Activated CD8-positive, alpha-beta T cell treated with anti-CD3 and anti-CD28 coated beads, Interleukin-2, amount 10 ng/mL, durations not matched to agents 7 days and 5 days (primary cell): Measurements from ENCODE around the gene GCH1. TPM values are rescaled to one million over a fixed set of nuclear protein-coding genes. Genes with fewer than 3 reads are reported as not detected.
"Not testable (repeated sequence)": the region's sequence is repeated elsewhere in the genome, so short reads cannot be mapped to it uniquely, and the experiment has no call there.

Experiments used
- ATAC-seq: fragments of 150-1000 bp; cut with Tn5 transposase; one replicate; pipeline ENCODE4 v1.10.0; 2021; ENCODE audit warnings: moderate library complexity
- CTCF ChIA-PET: fragments of 350-600 bp; sonication (Branson Sonifier 250); formaldehyde crosslinking; loops from one replicate; lab custom pipeline; 2021; ENCODE audit warnings: antibody characterized with exemption; lab: Charles Lee
- POLR2A ChIA-PET: fragments of 350-600 bp; sonication (Branson Sonifier 250); formaldehyde crosslinking; loops from one replicate; lab custom pipeline; 2021; ENCODE audit warnings: antibody characterized with exemption; lab: Charles Lee
- DNase-seq: peaks from one replicate; pipeline ENCODE4 v3.0.0-alpha.2; 2020
- H3K27ac Mint-ChIP-seq: one replicate; pipeline ENCODE4 v1.8.0; 2021; ENCODE audit warnings: mild to moderate bottlenecking, mixed read lengths
- H3K27me3 Mint-ChIP-seq: one replicate; pipeline ENCODE4 v1.8.0; 2021; ENCODE audit warnings: low read depth, mixed read lengths
- H3K36me3 Mint-ChIP-seq: one replicate; pipeline ENCODE4 v1.8.0; 2021; ENCODE audit warnings: low read depth, mixed read lengths
- H3K4me1 Mint-ChIP-seq: one replicate; pipeline ENCODE4 v1.8.0; 2021; ENCODE audit warnings: low read depth, mixed read lengths
- H3K4me3 Mint-ChIP-seq: one replicate; pipeline ENCODE4 v1.8.0; 2021; ENCODE audit warnings: mild to moderate bottlenecking, mixed read lengths
- H3K9me3 Mint-ChIP-seq: one replicate; pipeline ENCODE4 v1.8.0; 2022; ENCODE audit warnings: mixed read lengths; ENCODE audit not compliant: insufficient read depth
- total RNA-seq, 2 experiments: library from RNA; stranded (reverse); gene quantifications; one replicate each; pipeline ENCODE4 v1.2.3, GENCODE V29; 2021

The GCH1 gene
- total RNA-seq, 2 experiments from 2014 or later = 51.4 to 52.3 TPM

- ATAC-seq (no peak), DNase-seq (no peak)
- Mint-ChIP-seq H3K4me1 (peaks cover 8% of the 10 kb centered on the region), H3K27me3 (no peaks in the 10 kb centered on the region), H3K9me3 (no peaks in the 10 kb centered on the region), H3K4me3 (no peak overlapping the region), H3K27ac (no peak overlapping the region), H3K36me3 (peaks cover 2% of the 10 kb centered on the region)
- CTCF ChIA-PET = no interaction called here
- POLR2A ChIA-PET = no interaction called here
These were observed 26.9 kb upstream of the GCH1 start for GRCh38 chr14:54929556-54929955.

- CTCF ChIA-PET = no interaction called here
- POLR2A ChIA-PET = no interaction called here
- H3K27ac Mint-ChIP-seq = no peak overlapping the region
- DNase-seq (no peak), ATAC-seq (no peak)
- no peaks in the 10 kb centered on the region for H3K9me3 Mint-ChIP-seq
- no peaks in the 10 kb centered on the region for H3K27me3 Mint-ChIP-seq
- H3K4me3 Mint-ChIP-seq = no peak overlapping the region
- H3K36me3 Mint-ChIP-seq = peaks cover 2% of the 10 kb centered on the region
- H3K4me1 Mint-ChIP-seq = peaks cover 5% of the 10 kb centered on the region
These were observed 25.6 kb upstream of the GCH1 start for GRCh38 chr14:54928216-54928615.

- ChIA-PET CTCF (no interaction called here), POLR2A (no interaction called here)
- Mint-ChIP-seq H3K27me3 (no peaks in the 10 kb centered on the region), H3K4me1 (peaks cover 5% of the 10 kb centered on the region), H3K27ac (no peak overlapping the region), H3K9me3 (no peaks in the 10 kb centered on the region), H3K36me3 (peaks cover 2% of the 10 kb centered on the region), H3K4me3 (no peak overlapping the region)
- DNase-seq (no peak), ATAC-seq (no peak)
These were observed 24.9 kb upstream of the GCH1 start for GRCh38 chr14:54927551-54927950.

DNA sequence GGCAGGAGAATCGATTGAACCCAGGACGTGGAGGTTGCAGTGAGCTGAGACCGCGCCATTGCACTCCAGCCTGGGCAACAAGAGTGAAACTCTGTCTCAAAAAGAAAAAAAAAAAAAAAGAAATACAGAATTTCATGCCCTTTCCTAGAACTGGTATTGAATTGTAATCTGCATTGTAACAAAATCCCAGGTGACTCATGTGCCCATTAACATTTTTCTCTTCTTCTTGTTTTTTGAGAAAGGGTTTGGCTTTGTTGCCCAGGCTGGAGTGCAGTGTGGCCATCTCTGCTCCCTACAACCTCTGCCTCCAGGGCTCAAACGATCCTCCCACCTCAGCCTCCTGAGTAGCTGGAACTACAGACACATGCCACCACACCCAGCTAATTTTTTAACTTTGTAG lies 23.9 kb upstream of the GCH1 start:
- H3K36me3 Mint-ChIP-seq, H3K4me3 Mint-ChIP-seq, CTCF ChIA-PET, H3K4me1 Mint-ChIP-seq, DNase-seq, H3K27ac Mint-ChIP-seq, ATAC-seq, H3K27me3 Mint-ChIP-seq, H3K9me3 Mint-ChIP-seq, POLR2A ChIA-PET: not testable (repeated sequence)

DNA sequence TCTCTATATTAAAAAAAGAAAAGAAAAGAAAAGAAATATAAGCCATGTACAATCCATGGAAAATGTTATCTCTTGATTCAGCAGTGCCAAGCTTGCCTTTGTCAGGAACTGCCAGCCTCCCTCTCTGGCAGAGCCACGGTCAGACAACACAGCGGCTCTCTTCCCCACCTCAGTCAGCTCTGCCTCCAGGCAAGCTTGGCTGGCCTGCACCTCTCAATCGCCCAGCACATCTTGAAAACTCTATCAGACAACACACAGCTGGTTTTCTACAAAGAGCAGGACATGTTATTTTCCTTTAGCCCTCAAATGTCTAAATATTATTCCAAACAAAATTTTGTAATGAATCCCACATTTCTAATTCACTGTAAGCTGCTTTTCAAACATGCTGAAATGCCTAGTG lies 20.0 kb upstream of the GCH1 start:
- Mint-ChIP-seq H3K36me3 (peaks cover 2% of the 10 kb centered on the region), H3K27me3 (no peaks in the 10 kb centered on the region), H3K9me3 (no peaks in the 10 kb centered on the region), H3K4me1 (peaks cover 4% of the 10 kb centered on the region), H3K27ac (no peak overlapping the region), H3K4me3 (no peak overlapping the region)
- DNase-seq (no peak), ATAC-seq (no peak)
- ChIA-PET POLR2A (interaction anchor here (0.7 kb wide), 1 partner anchor 41 kb away, joined by 3 read pairs; no protein-coding TSS in a partner anchor), CTCF (no interaction called here)

GRCh38 chr14:54920052-54920451 lies 17.4 kb upstream of the GCH1 start:
- ATAC-seq = no peak
- DNase-seq = no peak
- Mint-ChIP-seq H3K9me3 (no peaks in the 10 kb centered on the region), H3K36me3 (no peaks in the 10 kb centered on the region), H3K4me1 (peaks cover 4% of the 10 kb centered on the region), H3K27me3 (peaks cover 4% of the 10 kb centered on the region), H3K27ac (no peak overlapping the region), H3K4me3 (no peak overlapping the region)
- ChIA-PET CTCF (interaction anchor here (1.1 kb wide), 1 partner anchor 17 kb away, joined by 3 read pairs; the partner anchor contains the start of gene GCH1), POLR2A (no interaction called here)

DNA sequence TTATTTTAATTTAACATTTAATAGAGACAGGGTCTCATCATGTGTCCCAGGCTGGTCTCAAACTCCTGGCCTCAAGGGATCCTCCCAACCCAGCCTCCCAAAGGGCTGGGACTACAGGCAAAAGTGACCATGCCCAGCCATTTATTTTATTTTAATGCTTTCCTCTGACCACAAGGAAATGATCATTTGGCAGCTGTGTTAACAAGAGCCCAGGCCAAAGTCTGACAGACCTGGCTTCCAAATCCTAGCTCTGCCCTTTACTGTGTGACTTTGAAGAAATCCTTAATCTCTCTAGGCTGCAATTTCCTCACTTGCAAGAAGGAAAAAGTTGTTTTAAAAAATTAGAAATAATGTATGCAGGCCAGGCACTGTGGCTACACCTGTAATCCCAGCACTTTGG lies 16.7 kb upstream of the GCH1 start:
- Mint-ChIP-seq H3K36me3 (no peaks in the 10 kb centered on the region), H3K27ac (no peak overlapping the region), H3K27me3 (peaks cover 4% of the 10 kb centered on the region), H3K4me1 (peaks cover 4% of the 10 kb centered on the region), H3K4me3 (no peak overlapping the region), H3K9me3 (no peaks in the 10 kb centered on the region)
- DNase-seq = no peak
- ChIA-PET CTCF (interaction anchor here (1.1 kb wide), 1 partner anchor 16 kb away, joined by 3 read pairs; the partner anchor contains the start of gene GCH1), POLR2A (no interaction called here)
- no peak for ATAC-seq

- Mint-ChIP-seq H3K36me3 (no peaks in the 10 kb centered on the region), H3K4me1 (peaks cover 4% of the 10 kb centered on the region), H3K4me3 (no peak overlapping the region), H3K9me3 (no peaks in the 10 kb centered on the region), H3K27me3 (peaks cover 4% of the 10 kb centered on the region), H3K27ac (no peak overlapping the region)
- DNase-seq = no peak
- CTCF ChIA-PET = no interaction called here
- no peak for ATAC-seq
- POLR2A ChIA-PET = no interaction called here
These were observed 15.8 kb upstream of the GCH1 start for GRCh38 chr14:54918427-54918826.

DNA sequence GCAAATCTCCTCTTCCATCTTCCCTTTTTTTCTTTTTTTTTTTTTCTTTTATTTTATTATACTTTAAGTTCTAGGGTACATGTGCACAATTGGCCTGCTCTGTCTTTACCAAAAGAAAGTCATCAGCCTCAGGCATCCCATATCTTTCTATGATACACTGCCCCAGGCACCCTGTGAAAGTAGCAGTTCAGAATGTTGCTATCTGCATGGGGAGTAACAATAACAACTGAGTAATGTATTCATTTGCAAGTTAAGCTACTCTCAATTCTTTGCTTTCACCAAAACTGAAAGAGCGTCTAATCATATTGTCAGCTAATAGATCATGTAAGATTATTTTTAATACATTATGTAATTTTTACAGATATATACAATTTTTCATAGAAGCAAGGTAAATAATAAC lies 13.5 kb upstream of the GCH1 start:
- DNase-seq = no peak
- no peaks in the 10 kb centered on the region for H3K4me1 Mint-ChIP-seq
- CTCF ChIA-PET = interaction anchor here (1.0 kb wide), 1 partner anchor 12 kb away, joined by 3 read pairs; no protein-coding TSS in a partner anchor
- POLR2A ChIA-PET = no interaction called here
- H3K36me3 Mint-ChIP-seq = no peaks in the 10 kb centered on the region
- no peaks in the 10 kb centered on the region for H3K9me3 Mint-ChIP-seq
- H3K4me3 Mint-ChIP-seq = no peak overlapping the region
- H3K27me3 Mint-ChIP-seq = peaks cover 4% of the 10 kb centered on the region
- H3K27ac Mint-ChIP-seq = no peak overlapping the region
- no peak for ATAC-seq

GRCh38 chr14:54909817-54910558 lies 7.4 kb upstream of the GCH1 start:
- Mint-ChIP-seq H3K4me1 (peaks cover 29% of the 10 kb centered on the region), H3K4me3 (no peak overlapping the region), H3K27ac (no peak overlapping the region), H3K9me3 (peaks cover 3% of the 10 kb centered on the region), H3K27me3 (no peaks in the 10 kb centered on the region), H3K36me3 (peaks cover 3% of the 10 kb centered on the region)
- CTCF ChIA-PET = no interaction called here
- no peak for DNase-seq
- POLR2A ChIA-PET = no interaction called here
- ATAC-seq = no peak

DNA sequence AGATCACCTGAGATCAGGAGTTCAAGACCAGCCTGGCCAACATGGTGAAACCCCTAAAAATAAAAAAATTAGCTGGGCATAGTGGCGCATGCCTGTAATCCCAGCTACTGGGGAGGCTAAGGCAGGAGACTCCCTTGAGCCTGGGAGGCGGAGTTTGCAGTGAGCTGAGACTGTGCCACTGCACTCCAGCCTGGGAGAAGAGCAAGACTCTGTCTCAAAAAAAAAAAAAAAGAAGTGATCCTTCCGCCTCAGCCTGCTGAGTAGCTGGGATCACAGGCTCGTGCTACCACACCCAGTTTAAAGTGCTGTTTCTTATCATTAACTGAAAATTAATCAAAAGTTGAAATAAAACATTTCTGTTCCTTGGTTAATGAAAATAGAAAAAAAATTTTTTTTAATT lies 6.3 kb upstream of the GCH1 start:
- CTCF ChIA-PET, H3K36me3 Mint-ChIP-seq: not testable (repeated sequence)

DNA sequence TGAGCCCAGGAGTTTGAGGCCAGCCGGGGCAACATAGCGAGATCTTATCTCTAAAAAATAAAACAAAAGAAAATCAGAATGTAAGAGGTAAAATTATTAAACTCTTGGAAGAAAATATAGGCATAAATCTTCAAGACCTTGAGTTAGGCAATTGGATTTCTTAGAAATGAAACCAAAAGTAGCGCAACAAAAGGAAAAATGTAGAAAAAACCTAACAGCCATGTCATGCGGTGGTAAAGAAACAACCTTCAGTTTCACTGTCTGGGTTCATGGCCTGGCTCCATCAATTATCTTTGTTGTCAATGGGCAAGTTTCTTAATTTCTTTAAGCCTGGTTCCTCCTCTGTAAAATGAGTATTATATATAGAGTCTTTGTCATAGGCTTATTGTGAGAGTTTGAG lies 5.6 kb upstream of the GCH1 start:
- ChIA-PET CTCF (no interaction called here), POLR2A (no interaction called here)
- Mint-ChIP-seq H3K27ac (peak overlapping the region; percentile 80), H3K4me1 (peaks cover 33% of the 10 kb centered on the region), H3K36me3 (peaks cover 4% of the 10 kb centered on the region), H3K9me3 (peaks cover 3% of the 10 kb centered on the region), H3K27me3 (no peaks in the 10 kb centered on the region), H3K4me3 (peak overlapping the region; percentile 44)
- DNase-seq = peak; percentile 43
- peak; percentile 70 for ATAC-seq

More for the DNA sequence above, 6.3 kb upstream of the GCH1 start:
- H3K4me3 Mint-ChIP-seq, H3K27ac Mint-ChIP-seq, H3K9me3 Mint-ChIP-seq, DNase-seq, ATAC-seq, H3K27me3 Mint-ChIP-seq, POLR2A ChIA-PET: not testable (repeated sequence)
- H3K4me1 Mint-ChIP-seq = peaks cover 29% of the 10 kb centered on the region
